IMR-90 (cell line): ENCODE results near the gene PPP5C. TPM values are rescaled to one million over a fixed set of nuclear protein-coding genes. Genes with fewer than 3 reads are reported as not detected.

Experiments used
- ATAC-seq: fragments of 200-7000 bp; cut with Tn5 transposase; 2 replicates; pipeline ENCODE4 v1.9.1; 2020; ENCODE audit warnings: low read depth, mild to moderate bottlenecking, moderate library complexity
- BruUV-seq: library from RNA; stranded (reverse); fragments of 400-500 nt; replicated peaks from 2 replicates; lab custom pipeline; 2021; lab: Mats Ljungman, UMichigan
- CTCF ChIA-PET: fragments of 300-600 bp; formaldehyde crosslinking; extraction: SDS; loops from one replicate; lab custom pipeline; 2021; ENCODE audit warnings: antibody characterized with exemption; lab: Yijun Ruan, JAX
- POLR2A ChIA-PET: fragments of 300-600 bp; sonication (Branson Sonifier 250); formaldehyde crosslinking; loops from one replicate; lab custom pipeline; 2022; ENCODE audit warnings: antibody characterized with exemption; ENCODE audit not compliant: unreplicated experiment; lab: Charles Lee
- DNase-seq: peaks from one replicate; pipeline ENCODE4 v3.0.0; 2013
- H2AFZ ChIP-seq: replicated peaks from 2 replicates; pipeline ENCODE3; 2013; ENCODE audit warnings: low read length, mild to moderate bottlenecking; ENCODE audit not compliant: poor library complexity
- H2AK5ac ChIP-seq: 2 replicates; pipeline ENCODE4 v1.6.1; 2013; ENCODE audit warnings: low read depth, low read length, inconsistent platforms
- H2AK9ac ChIP-seq: replicated peaks from 2 replicates; pipeline ENCODE3; 2013; ENCODE audit warnings: mild to moderate bottlenecking, low read depth, low read length, moderate library complexity; ENCODE audit not compliant: poor library complexity
- H2BK120ac ChIP-seq: 2 replicates; pipeline ENCODE4 v1.6.1; 2013; ENCODE audit warnings: low read depth, low read length, inconsistent platforms
- H2BK15ac ChIP-seq: 3 replicates; pipeline ENCODE4 v1.6.1; 2013; ENCODE audit warnings: low read depth, low read length, inconsistent platforms
- H2BK20ac ChIP-seq: 2 replicates; pipeline ENCODE4 v1.6.1; 2013; ENCODE audit warnings: low read depth, mild to moderate bottlenecking, inconsistent platforms, low read length, moderate library complexity
- H2BK5ac ChIP-seq: 2 replicates; pipeline ENCODE4 v1.6.1; 2013; ENCODE audit warnings: mild to moderate bottlenecking, low read depth, low read length, inconsistent platforms; ENCODE audit not compliant: poor library complexity, severe bottlenecking
- H3K14ac ChIP-seq: replicated peaks from 2 replicates; pipeline ENCODE4 v1.6.1; 2013; ENCODE audit warnings: low read depth, low read length, inconsistent platforms
- H3K18ac ChIP-seq: 2 replicates; pipeline ENCODE4 v1.6.1; 2013; ENCODE audit warnings: low read depth, low read length, control low read depth
- H3K23ac ChIP-seq: 2 replicates; pipeline ENCODE4 v1.6.1; 2013; ENCODE audit warnings: low read depth, low read length, inconsistent platforms
- H3K27ac ChIP-seq: 2 replicates; pipeline ENCODE4 v1.5.1; 2013; ENCODE audit warnings: mild to moderate bottlenecking, control low read depth, low read length; ENCODE audit not compliant: insufficient read depth
- H3K27me3 ChIP-seq: 2 replicates; pipeline ENCODE4 v1.6.1; 2013; ENCODE audit warnings: low read length; ENCODE audit not compliant: control insufficient read depth, insufficient read depth
- H3K36me3 ChIP-seq: 2 replicates; pipeline ENCODE4 v1.6.1; 2013; ENCODE audit warnings: low read length, mixed read lengths; ENCODE audit not compliant: control insufficient read depth, insufficient read depth
- H3K4ac ChIP-seq: 2 replicates; pipeline ENCODE4 v1.6.1; 2013; ENCODE audit warnings: low read depth, low read length, inconsistent platforms
- H3K4me1 ChIP-seq: 2 replicates; pipeline ENCODE4 v1.6.1; 2013; ENCODE audit warnings: low read length, mixed read lengths; ENCODE audit not compliant: control insufficient read depth, insufficient read depth
- H3K4me2 ChIP-seq: 2 replicates; pipeline ENCODE4 v1.6.1; 2013; ENCODE audit warnings: low read depth, mild to moderate bottlenecking, control low read depth, low read length, moderate library complexity
- H3K4me3 ChIP-seq: 2 replicates; pipeline ENCODE4 v1.5.1; 2013; ENCODE audit warnings: low read depth, mild to moderate bottlenecking, control low read depth, low read length, moderate library complexity; ENCODE audit not compliant: insufficient read depth
- H3K56ac ChIP-seq: 2 replicates; pipeline ENCODE4 v1.6.1; 2013; ENCODE audit warnings: low read length, inconsistent platforms; ENCODE audit not compliant: insufficient read depth; ENCODE audit errors: extremely low read depth
- H3K79me1 ChIP-seq, 2 experiments: 2 replicates each; pipeline ENCODE4 v1.6.1; 2013; ENCODE audit warnings: low read length in 2 of 2, inconsistent platforms in 1 of 2, low read depth in 1 of 2
- H3K9ac ChIP-seq: 2 replicates; pipeline ENCODE4 v1.6.1; 2013; ENCODE audit warnings: low read depth, low read length, control low read depth
- H3K9me1 ChIP-seq: 2 replicates; pipeline ENCODE4 v1.6.1; 2013; ENCODE audit warnings: low read length, inconsistent platforms; ENCODE audit not compliant: insufficient read depth
- H3K9me3 ChIP-seq: 2 replicates; pipeline ENCODE4 v1.6.1; 2013; ENCODE audit warnings: low read length; ENCODE audit not compliant: control insufficient read depth, insufficient read depth
- H4K20me1 ChIP-seq: 2 replicates; pipeline ENCODE4 v1.6.1; 2013; ENCODE audit warnings: low read length, inconsistent platforms; ENCODE audit not compliant: insufficient read depth
- H4K5ac ChIP-seq: 2 replicates; pipeline ENCODE4 v1.6.1; 2013; ENCODE audit warnings: mild to moderate bottlenecking, low read depth, low read length, control low read depth
- H4K8ac ChIP-seq, 2 experiments: 2 replicates each; pipeline ENCODE4 v1.6.1; 2013; ENCODE audit warnings: low read depth in 2 of 2, low read length in 2 of 2, control low read depth in 1 of 2, inconsistent platforms in 1 of 2
- H4K91ac ChIP-seq: 2 replicates; pipeline ENCODE4 v1.6.1; 2013; ENCODE audit warnings: low read depth, low read length, inconsistent platforms; ENCODE audit not compliant: insufficient read depth
- BHLHE40 ChIP-seq: fragments of 150-350 bp; IDR thresholded peaks from 2 replicates; pipeline ENCODE4 v1.6.1; 2016; ENCODE audit warnings: mild to moderate bottlenecking, low read depth, low read length
- CEBPB ChIP-seq: IDR thresholded peaks from 2 replicates; pipeline ENCODE4 v1.6.1; 2012; ENCODE audit warnings: low read depth, low read length, improper control_type of control experiment
- CHD1 ChIP-seq: IDR thresholded peaks from 2 replicates; pipeline ENCODE4 v1.6.1; 2012; ENCODE audit warnings: low read depth, low read length, improper control_type of control experiment
- CTCF ChIP-seq: conservative IDR thresholded peaks from 2 replicates; pipeline ENCODE4 v1.5.1; 2012; ENCODE audit warnings: mild to moderate bottlenecking, low read depth, low read length, improper control_type of control experiment
- FOS ChIP-seq: fragments of 150-350 bp; IDR thresholded peaks from 2 replicates; pipeline ENCODE4 v1.6.1; 2016; ENCODE audit warnings: low read depth, low read length
- MAFK ChIP-seq: IDR thresholded peaks from 2 replicates; pipeline ENCODE4 v1.6.1; 2012; ENCODE audit warnings: low read depth, low read length, improper control_type of control experiment
- MXI1 ChIP-seq: IDR thresholded peaks from 2 replicates; pipeline ENCODE4 v1.6.1; 2012; ENCODE audit warnings: low read depth, mild to moderate bottlenecking, low read length, moderate library complexity, borderline replicate concordance
- NFE2L2 ChIP-seq: fragments of 150-350 bp; IDR thresholded peaks from 2 replicates; pipeline ENCODE4 v1.6.1; 2016; ENCODE audit warnings: low read depth, mild to moderate bottlenecking, low read length
- POLR2A ChIP-seq: IDR thresholded peaks from 2 replicates; pipeline ENCODE4 v1.6.1; 2012; ENCODE audit warnings: mild to moderate bottlenecking, low read depth, low read length
- RAD21 ChIP-seq: IDR thresholded peaks from 2 replicates; pipeline ENCODE4 v1.6.1; 2012; ENCODE audit warnings: low read length, improper control_type of control experiment
- RCOR1 ChIP-seq: IDR thresholded peaks from 2 replicates; pipeline ENCODE4 v1.6.1; 2012; ENCODE audit warnings: mild to moderate bottlenecking, low read length, improper control_type of control experiment; ENCODE audit not compliant: insufficient replicate concordance
- RFX5 ChIP-seq: IDR thresholded peaks from 2 replicates; pipeline ENCODE4 v1.8.0; 2012; ENCODE audit warnings: low read depth, mild to moderate bottlenecking, low read length, moderate library complexity
- SMC3 ChIP-seq: fragments of 150-350 bp; IDR thresholded peaks from 2 replicates; pipeline ENCODE4 v1.6.1; 2016; ENCODE audit warnings: low read depth, mild to moderate bottlenecking, antibody characterized with exemption, low read length, moderate library complexity
- USF2 ChIP-seq: fragments of 150-350 bp; IDR thresholded peaks from 2 replicates; pipeline ENCODE4 v1.6.1; 2017; ENCODE audit warnings: mild to moderate bottlenecking, antibody characterized with exemption, low read length, low read depth
- WGBS, 2 experiments: methylation state at CpG; one replicate each; pipeline versions ENCODE4 v1.1.5 to v1.1.7; 2013; ENCODE audit warnings: missing lambda C conversion rate in 2 of 2; ENCODE audit not compliant: insufficient read length in 1 of 2; ENCODE audit errors: extremely low coverage in 2 of 2; 5-methylcytosine and 5-hydroxymethylcytosine counted together
- dilution Hi-C: fragments of 300-500 bp; cut with HindIII; formaldehyde crosslinking; loops from one replicate; pipeline ENCODE4 v1.14.3; 2018; ENCODE audit warnings: low sequenced_read_pairs; ENCODE audit not compliant: unreplicated experiment
- in situ Hi-C: fragments of 300-500 bp; cut with MboI; formaldehyde crosslinking; loops from 3 replicates; pipeline ENCODE4 v1.14.3; 2019; ENCODE audit warnings: low sequenced_read_pairs, inconsistent platforms, mixed read lengths
- intact Hi-C: fragments of 100-400 bp; cut with micrococcal nuclease; formaldehyde crosslinking; loops from 2 replicates; pipeline ENCODE4 v1.10.0; 2022
- polyA plus RNA-seq, 3 experiments: library from polyadenylated mRNA; depleted of rRNA; stranded (reverse); fragments of >200 nt; gene quantifications; 2 replicates each; pipeline ENCODE4 v1.2.3, GENCODE V29; 2012; ENCODE audit warnings: low replicate concordance in 1 of 3
- total RNA-seq: library from RNA; depleted of rRNA; stranded (reverse); fragments of >200 nt; gene quantifications from 2 replicates; pipeline ENCODE4 v1.2.3, GENCODE V29; 2012
- TF ChIP-seq, protein P1 (sequence below): fragments of 150-350 bp; IDR thresholded peaks from 2 replicates; pipeline ENCODE4 v1.6.1; 2016; ENCODE audit warnings: low read depth, mild to moderate bottlenecking, low read length, moderate library complexity, borderline replicate concordance

Gene PPP5C
- total and polyA plus RNA-seq, 2 of the 4 experiments (the other 2 are of a cell fraction) = 80.5 to 128 TPM

DNA sequence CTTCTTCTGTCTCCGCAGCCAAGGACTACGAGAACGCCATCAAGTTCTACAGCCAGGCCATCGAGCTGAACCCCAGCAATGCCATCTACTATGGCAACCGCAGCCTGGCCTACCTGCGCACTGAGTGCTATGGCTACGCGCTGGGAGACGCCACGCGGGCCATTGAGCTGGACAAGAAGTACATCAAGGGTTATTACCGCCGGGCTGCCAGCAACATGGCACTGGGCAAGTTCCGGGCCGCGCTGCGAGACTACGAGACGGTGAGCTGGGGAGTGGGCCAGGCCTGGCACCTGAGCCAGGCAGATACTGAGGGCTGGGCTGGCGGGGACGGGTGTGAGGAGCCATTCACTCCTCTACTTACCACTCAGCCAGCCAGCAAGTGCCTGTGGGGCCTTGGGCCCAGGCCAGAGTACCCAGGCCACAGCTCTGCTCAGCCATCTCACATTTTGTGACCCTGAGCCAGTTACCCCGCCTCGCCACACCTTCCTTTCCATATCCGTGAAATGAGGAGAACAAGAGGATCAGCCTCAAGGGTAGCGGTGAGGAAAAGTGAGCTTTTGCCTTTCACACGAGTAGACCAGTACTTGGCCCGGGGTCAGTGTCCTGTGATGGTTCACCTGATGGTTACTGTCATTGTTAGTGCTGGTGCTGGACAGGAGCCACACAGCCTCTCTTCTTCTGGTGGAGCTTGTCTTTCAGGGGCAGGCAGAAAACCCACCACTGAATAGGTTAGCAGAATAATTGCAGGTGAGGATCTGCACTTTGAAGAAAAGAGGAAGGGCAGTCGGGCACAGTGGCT, 7.0 kb downstream of the PPP5C start:
- H3K79me1 ChIP-seq = peaks cover 29 to 97% of the 10 kb centered on the region in 2 experiments
- H3K4me2 ChIP-seq = no peak overlapping the region
- H3K27ac ChIP-seq = no peak overlapping the region
- no peak overlapping the region for H3K23ac ChIP-seq
- H2AK5ac ChIP-seq = no peak overlapping the region
- WGBS, 2 experiments = 95% methylated on average over 16 of the region's 28 CpGs; no CpG with 5 or more reads in 1 of the 2 experiments
- no peak overlapping the region for H4K8ac ChIP-seq
- H2BK120ac ChIP-seq = no peak overlapping the region
- no peak overlapping the region for H2AK9ac ChIP-seq
- DNase-seq = no peak
- H3K4me3 ChIP-seq = no peak overlapping the region
- dilution Hi-C loops = no loop called here
- peaks cover 35% of the 10 kb centered on the region for H3K36me3 ChIP-seq
- ChIA-PET CTCF (no interaction called here), POLR2A (no interaction called here)
- BruUV-seq = no TSS peak
- H4K20me1 ChIP-seq = peaks cover 29% of the 10 kb centered on the region
- H3K56ac ChIP-seq = no peak overlapping the region
- H3K9ac ChIP-seq = no peak overlapping the region
- H3K27me3 ChIP-seq = no peaks in the 10 kb centered on the region
- no peak overlapping the region for H3K4ac ChIP-seq
- H2BK20ac ChIP-seq = no peak overlapping the region
- in situ Hi-C loops = no loop called here
- peaks cover 27% of the 10 kb centered on the region for H3K9me1 ChIP-seq
- no peak overlapping the region for H4K5ac ChIP-seq
- H2AFZ ChIP-seq = no peak overlapping the region
- no peak overlapping the region for H2BK15ac ChIP-seq
- no peak overlapping the region for H3K14ac ChIP-seq
- peaks cover 21% of the 10 kb centered on the region for H3K4me1 ChIP-seq
- no peak overlapping the region for H3K18ac ChIP-seq
- ATAC-seq = no peak
- no peak overlapping the region for H2BK5ac ChIP-seq
- no peaks in the 10 kb centered on the region for H3K9me3 ChIP-seq
- intact Hi-C loops = no loop called here
- no peak overlapping the region for H4K91ac ChIP-seq
- no peak for TF ChIP-seq CTCF
- TF ChIP-seq MXI1 = no peak
- no peak for TF ChIP-seq FOS
- TF ChIP-seq CEBPB = no peak
- TF ChIP-seq RAD21 = no peak
- TF ChIP-seq NFE2L2 = no peak
- TF ChIP-seq MAFK = no peak
- TF ChIP-seq POLR2A = no peak
- no peak for TF ChIP-seq USF2
- no peak for TF ChIP-seq RFX5
- TF ChIP-seq, protein P1, sequence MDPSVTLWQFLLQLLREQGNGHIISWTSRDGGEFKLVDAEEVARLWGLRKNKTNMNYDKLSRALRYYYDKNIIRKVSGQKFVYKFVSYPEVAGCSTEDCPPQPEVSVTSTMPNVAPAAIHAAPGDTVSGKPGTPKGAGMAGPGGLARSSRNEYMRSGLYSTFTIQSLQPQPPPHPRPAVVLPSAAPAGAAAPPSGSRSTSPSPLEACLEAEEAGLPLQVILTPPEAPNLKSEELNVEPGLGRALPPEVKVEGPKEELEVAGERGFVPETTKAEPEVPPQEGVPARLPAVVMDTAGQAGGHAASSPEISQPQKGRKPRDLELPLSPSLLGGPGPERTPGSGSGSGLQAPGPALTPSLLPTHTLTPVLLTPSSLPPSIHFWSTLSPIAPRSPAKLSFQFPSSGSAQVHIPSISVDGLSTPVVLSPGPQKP = no peak
- no peak for TF ChIP-seq SMC3
- no peak for TF ChIP-seq RCOR1
- no peak for TF ChIP-seq BHLHE40
- TF ChIP-seq CHD1 = no peak
